Panc1 (cell line): ENCODE data around the gene TMIGD1.

ENCODE experiments used
- SIN3A ChIP-seq: IDR thresholded peaks from 2 replicates; pipeline ENCODE4 v1.6.1; 2012; ENCODE audit warnings: low read depth, mild to moderate bottlenecking, low read length, moderate library complexity, borderline replicate concordance; ENCODE audit not compliant: insufficient read depth
- TCF7L2 ChIP-seq: IDR thresholded peaks from 2 replicates; pipeline ENCODE4 v1.6.1; 2011; ENCODE audit warnings: mild to moderate bottlenecking, low read depth, low read length, inconsistent platforms
- TF ChIP-seq, protein P1 (sequence below): fragments of 450-650 bp; IDR thresholded peaks from 2 replicates; pipeline ENCODE4 v1.5.1; 2017; ENCODE audit warnings: mild to moderate bottlenecking

DNA sequence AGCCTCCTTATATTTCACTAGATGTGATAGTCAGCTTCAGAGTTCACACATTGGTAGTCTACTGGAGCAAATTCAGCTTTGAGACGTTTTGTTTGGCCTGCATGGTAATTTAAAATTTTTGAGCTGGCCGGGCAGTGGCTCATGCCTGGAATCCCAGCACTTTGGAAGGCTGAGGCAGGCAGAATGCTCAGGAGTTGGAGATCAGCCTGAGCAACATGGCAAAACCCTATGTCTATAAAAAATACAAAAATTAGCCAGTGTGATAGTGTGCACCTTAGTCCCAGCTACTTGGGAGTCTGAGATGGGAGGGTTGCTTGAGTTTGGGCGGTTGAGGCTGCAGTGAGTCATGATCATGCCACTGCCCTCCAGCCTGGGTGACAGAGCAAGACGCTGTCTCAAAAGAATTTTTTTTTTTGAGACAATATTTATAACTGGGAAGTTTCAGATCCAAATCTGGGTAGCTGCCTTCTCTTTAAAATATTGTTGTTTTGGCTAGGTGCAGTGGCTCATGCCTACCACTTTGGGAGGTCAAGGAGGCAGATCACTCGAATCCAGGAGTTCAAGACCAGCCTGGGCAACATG lies 37.3 kb downstream of the TMIGD1 start:
- no peak for TF ChIP-seq SIN3A
- TF ChIP-seq, protein P1, sequence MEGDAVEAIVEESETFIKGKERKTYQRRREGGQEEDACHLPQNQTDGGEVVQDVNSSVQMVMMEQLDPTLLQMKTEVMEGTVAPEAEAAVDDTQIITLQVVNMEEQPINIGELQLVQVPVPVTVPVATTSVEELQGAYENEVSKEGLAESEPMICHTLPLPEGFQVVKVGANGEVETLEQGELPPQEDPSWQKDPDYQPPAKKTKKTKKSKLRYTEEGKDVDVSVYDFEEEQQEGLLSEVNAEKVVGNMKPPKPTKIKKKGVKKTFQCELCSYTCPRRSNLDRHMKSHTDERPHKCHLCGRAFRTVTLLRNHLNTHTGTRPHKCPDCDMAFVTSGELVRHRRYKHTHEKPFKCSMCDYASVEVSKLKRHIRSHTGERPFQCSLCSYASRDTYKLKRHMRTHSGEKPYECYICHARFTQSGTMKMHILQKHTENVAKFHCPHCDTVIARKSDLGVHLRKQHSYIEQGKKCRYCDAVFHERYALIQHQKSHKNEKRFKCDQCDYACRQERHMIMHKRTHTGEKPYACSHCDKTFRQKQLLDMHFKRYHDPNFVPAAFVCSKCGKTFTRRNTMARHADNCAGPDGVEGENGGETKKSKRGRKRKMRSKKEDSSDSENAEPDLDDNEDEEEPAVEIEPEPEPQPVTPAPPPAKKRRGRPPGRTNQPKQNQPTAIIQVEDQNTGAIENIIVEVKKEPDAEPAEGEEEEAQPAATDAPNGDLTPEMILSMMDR = no peak
- no peak for TF ChIP-seq TCF7L2
